Caco-2 (cell line): ENCODE measurements around the gene PRPS1. TPM values are rescaled to one million over a fixed set of nuclear protein-coding genes. Genes with fewer than 3 reads are reported as not detected.
A peak's percentile ranks its signal among the peaks of the same experiment; 100 is the strongest.
"Not testable (repeated sequence)": the region's sequence is repeated elsewhere in the genome, so short reads cannot be mapped to it uniquely, and the experiment has no call there.

Experiments used
- BruUV-seq: library from RNA; stranded (reverse); fragments of 400-500 nt; replicated peaks from 2 replicates; lab custom pipeline; 2021; lab: Mats Ljungman, UMichigan
- CTCF ChIA-PET: fragments of 300-600 bp; sonication (Branson Sonifier 250); formaldehyde crosslinking; loops from one replicate; lab custom pipeline; 2022; ENCODE audit warnings: antibody characterized with exemption; lab: Charles Lee
- POLR2A ChIA-PET: fragments of 300-600 bp; sonication (Branson Sonifier 250); formaldehyde crosslinking; loops from one replicate; lab custom pipeline; 2022; ENCODE audit warnings: antibody characterized with exemption; lab: Charles Lee
- DNase-seq, 2 experiments: peaks; one replicate each; pipeline versions ENCODE4 v3.0.0 to v3.0.0-alpha.2; 2020 to 2022
- H3K27me3 ChIP-seq: replicated peaks from 2 replicates; pipeline ENCODE4 v1.6.0; 2011; ENCODE audit warnings: low read length; ENCODE audit not compliant: control insufficient read depth, insufficient read depth
- H3K36me3 ChIP-seq: 2 replicates; pipeline ENCODE4 v1.5.1; 2011; ENCODE audit warnings: low read length; ENCODE audit not compliant: control insufficient read depth, insufficient read depth
- H3K4me1 ChIP-seq: fragments of 250-450 bp; sonication (Bioruptor Pico); 2 replicates; pipeline ENCODE4 v1.5.1; 2020; ENCODE audit warnings: mild to moderate bottlenecking
- H3K4me3 ChIP-seq: 2 replicates; pipeline ENCODE4 v1.5.1; 2011; ENCODE audit warnings: low read depth, mild to moderate bottlenecking, control low read depth, low read length
- H3K9me3 ChIP-seq: fragments of 250-450 bp; sonication (Bioruptor Pico); 2 replicates; pipeline ENCODE4 v1.5.1; 2020; ENCODE audit warnings: mild to moderate bottlenecking, moderate library complexity
- H3K27ac Mint-ChIP-seq: one replicate; pipeline ENCODE4 v1.8.0; 2022; ENCODE audit warnings: mixed read lengths; ENCODE audit not compliant: unreplicated experiment
- H3K27me3 Mint-ChIP-seq: one replicate; pipeline ENCODE4 v1.8.0; 2022; ENCODE audit warnings: mixed read lengths; ENCODE audit not compliant: insufficient read depth, unreplicated experiment
- H3K36me3 Mint-ChIP-seq: one replicate; pipeline ENCODE4 v1.8.0; 2022; ENCODE audit warnings: mild to moderate bottlenecking, mixed read lengths; ENCODE audit not compliant: insufficient read depth, unreplicated experiment
- H3K4me1 Mint-ChIP-seq: one replicate; pipeline ENCODE4 v1.8.0; 2022; ENCODE audit warnings: low read depth, mixed read lengths; ENCODE audit not compliant: unreplicated experiment
- H3K4me3 Mint-ChIP-seq: one replicate; pipeline ENCODE4 v1.8.0; 2022; ENCODE audit warnings: mild to moderate bottlenecking, moderate library complexity, mixed read lengths; ENCODE audit not compliant: unreplicated experiment
- H3K9me3 Mint-ChIP-seq: one replicate; pipeline ENCODE4 v1.8.0; 2022; ENCODE audit warnings: mixed read lengths; ENCODE audit not compliant: unreplicated experiment
- CTCF ChIP-seq, 2 experiments: fragments of 200-600 bp in 1 of 2; IDR thresholded peaks; 1 replicate in 1 of 2; 2 replicates in 1 of 2; pipeline versions ENCODE4 v1.5.1 to v1.8.0; 2011 to 2022; ENCODE audit warnings: antibody characterized with exemption in 1 of 2, control low read depth in 1 of 2, inconsistent platforms in 1 of 2, low read depth in 1 of 2, low read length in 1 of 2, mild to moderate bottlenecking in 1 of 2, moderate library complexity in 1 of 2; ENCODE audit not compliant: insufficient read depth in 1 of 2, severe bottlenecking in 1 of 2, unreplicated experiment in 1 of 2
- intact Hi-C: fragments of 100-400 bp; cut with micrococcal nuclease; formaldehyde crosslinking; loops from one replicate; pipeline ENCODE4 v1.10.0; 2022; ENCODE audit not compliant: unreplicated experiment
- total RNA-seq: library from RNA; stranded (reverse); gene quantifications from 2 replicates; pipeline ENCODE4 v1.2.3, GENCODE V29; 2022

PRPS1 gene
- total RNA-seq, 1 experiment from 2014 or later = 34.3 TPM

- CTCF ChIA-PET = no interaction called here
- no peaks in the 10 kb centered on the region for H3K9me3 ChIP-seq
- Mint-ChIP-seq H3K9me3 (no peaks in the 10 kb centered on the region), H3K27ac (no peak overlapping the region), H3K36me3 (no peaks in the 10 kb centered on the region), H3K4me3 (no peak overlapping the region), H3K4me1 (no peaks in the 10 kb centered on the region), H3K27me3 (no peaks in the 10 kb centered on the region)
- H3K36me3 ChIP-seq = no peaks in the 10 kb centered on the region
- POLR2A ChIA-PET = no interaction called here
- intact Hi-C loops = no loop called here
- DNase-seq = no peak
- H3K27me3 ChIP-seq = no peaks in the 10 kb centered on the region
- no TSS peak for BruUV-seq
- H3K4me1 ChIP-seq = no peaks in the 10 kb centered on the region
- H3K4me3 ChIP-seq = no peak overlapping the region
- TF ChIP-seq CTCF (IDR thresholded peaks at IDR 0.05; ENCODE audit: insufficient read depth in 1 of 2, low read depth in 1 of 2, low read length in 1 of 2, severe bottlenecking in 1 of 2, unreplicated experiment in 1 of 2) = no peak
Observed at GRCh38 chrX:107683931-107684330, 55.6 kb downstream of the PRPS1 start.

GRCh38 chrX:107684956-107685385 is 56.7 kb downstream of the PRPS1 start:
- Mint-ChIP-seq H3K27ac (no peak overlapping the region), H3K4me1 (no peaks in the 10 kb centered on the region), H3K36me3 (no peaks in the 10 kb centered on the region), H3K27me3 (no peaks in the 10 kb centered on the region), H3K4me3 (no peak overlapping the region), H3K9me3 (no peaks in the 10 kb centered on the region)
- CTCF ChIA-PET = no interaction called here
- Histone ChIP-seq H3K9me3 (no peaks in the 10 kb centered on the region), H3K36me3 (no peaks in the 10 kb centered on the region), H3K4me1 (no peaks in the 10 kb centered on the region), H3K4me3 (no peak overlapping the region), H3K27me3 (no peaks in the 10 kb centered on the region)
- BruUV-seq = no TSS peak
- intact Hi-C loops = no loop called here
- TF ChIP-seq CTCF (IDR thresholded peaks at IDR 0.05; ENCODE audit: insufficient read depth in 1 of 2, low read depth in 1 of 2, low read length in 1 of 2, severe bottlenecking in 1 of 2, unreplicated experiment in 1 of 2) = no peak
- DNase-seq = peak; percentile 10 to 58
- POLR2A ChIA-PET = no interaction called here

- DNase-seq, H3K27ac Mint-ChIP-seq, intact Hi-C loops, H3K36me3 Mint-ChIP-seq, H3K9me3 ChIP-seq, H3K4me3 Mint-ChIP-seq, CTCF ChIA-PET, H3K27me3 ChIP-seq, H3K4me3 ChIP-seq, H3K4me1 Mint-ChIP-seq, H3K36me3 ChIP-seq, POLR2A ChIA-PET, H3K27me3 Mint-ChIP-seq, BruUV-seq, H3K9me3 Mint-ChIP-seq, H3K4me1 ChIP-seq: not testable (repeated sequence)
Observed at GRCh38 chrX:107685586-107685985, 57.3 kb downstream of the PRPS1 start.

- H3K27ac Mint-ChIP-seq = no peak overlapping the region
- POLR2A ChIA-PET = no interaction called here
- no TSS peak for BruUV-seq
Observed at GRCh38 chrX:107686026-107686425, 57.7 kb downstream of the PRPS1 start.

More at GRCh38 chrX:107686026-107686425, 57.7 kb downstream of the PRPS1 start:
- CTCF ChIA-PET = no interaction called here
- no peak for DNase-seq
- Histone ChIP-seq H3K4me1 (no peaks in the 10 kb centered on the region), H3K4me3 (no peak overlapping the region), H3K9me3 (no peaks in the 10 kb centered on the region), H3K36me3 (no peaks in the 10 kb centered on the region), H3K27me3 (no peaks in the 10 kb centered on the region)
- H3K4me3 Mint-ChIP-seq = no peak overlapping the region
- TF ChIP-seq CTCF (IDR thresholded peaks at IDR 0.05; ENCODE audit: insufficient read depth in 1 of 2, low read depth in 1 of 2, low read length in 1 of 2, severe bottlenecking in 1 of 2, unreplicated experiment in 1 of 2) = no peak
- intact Hi-C loops = no loop called here
- no peaks in the 10 kb centered on the region for H3K4me1 Mint-ChIP-seq
- no peaks in the 10 kb centered on the region for H3K9me3 Mint-ChIP-seq
- no peaks in the 10 kb centered on the region for H3K27me3 Mint-ChIP-seq
- no peaks in the 10 kb centered on the region for H3K36me3 Mint-ChIP-seq
